NOMO-1 (cell line): ENCODE results near the gene ST3GAL3.

ENCODE experiments used
- DNase-seq, 2 experiments: peaks; one replicate each; lab custom pipeline; 2025; ENCODE audit not compliant: unreplicated experiment in 2 of 2; lab: John Stamatoyannopoulos, UW

The ST3GAL3 gene

GRCh38 chr1:43783096-43783670 is 75.8 kb downstream of the ST3GAL3 start:
- DNase-seq = no peak

GRCh38 chr1:43783671-43784205 is 76.4 kb downstream of the ST3GAL3 start:
- DNase-seq = peak; percentile 64 to 88

GRCh38 chr1:43786201-43786958 is 79.0 kb downstream of the ST3GAL3 start:
- no peak for DNase-seq

GRCh38 chr1:43786960-43787359 is 79.6 kb downstream of the ST3GAL3 start:
- no peak for DNase-seq

- no peak for DNase-seq
Observed at GRCh38 chr1:43789604-43790550, 82.5 kb downstream of the ST3GAL3 start.

GRCh38 chr1:43791243-43791642 is 83.9 kb downstream of the ST3GAL3 start:
- no peak for DNase-seq

- no peak for DNase-seq
Observed at GRCh38 chr1:43796111-43796581, 88.8 kb downstream of the ST3GAL3 start.

- DNase-seq = peak; percentile 28 to 66
Observed at GRCh38 chr1:43797891-43798290, 90.6 kb downstream of the ST3GAL3 start.

- DNase-seq = no peak
Observed at GRCh38 chr1:43799656-43800635, 92.6 kb downstream of the ST3GAL3 start.

GRCh38 chr1:43800771-43801170 is 93.4 kb downstream of the ST3GAL3 start:
- DNase-seq = no peak

GRCh38 chr1:43801203-43801602 is 93.9 kb downstream of the ST3GAL3 start:
- peak in 1 of 2 experiments; percentile 19 for DNase-seq

GRCh38 chr1:43802356-43802980 is 95.1 kb downstream of the ST3GAL3 start:
- no peak for DNase-seq

- DNase-seq = no peak
Observed at GRCh38 chr1:43803105-43803504, 95.8 kb downstream of the ST3GAL3 start.

- DNase-seq = no peak
Observed at GRCh38 chr1:43803646-43804045, 96.3 kb downstream of the ST3GAL3 start.

GRCh38 chr1:43804569-43804968 is 97.2 kb downstream of the ST3GAL3 start:
- DNase-seq = no peak

- DNase-seq = no peak
Observed at GRCh38 chr1:43805340-43805739, 98.0 kb downstream of the ST3GAL3 start.

GRCh38 chr1:43806183-43806582 is 98.8 kb downstream of the ST3GAL3 start:
- DNase-seq = no peak

- DNase-seq = no peak
Observed at GRCh38 chr1:43809097-43809673, 101.8 kb downstream of the ST3GAL3 start.

GRCh38 chr1:43812579-43812978 is 105.2 kb downstream of the ST3GAL3 start:
- no peak for DNase-seq
